GM12801 (cell line): ENCODE results near the gene CYB5R4.

Experiments
- CTCF ChIP-seq: IDR thresholded peaks from one replicate; pipeline ENCODE4 v1.5.1; 2011; ENCODE audit warnings: control low read depth; ENCODE audit not compliant: insufficient read length; ENCODE audit errors: extremely low read depth

The CYB5R4 gene

GRCh38 chr6:83867527-83868161 is 8.2 kb downstream of the CYB5R4 start:
- TF ChIP-seq CTCF: no peak

- TF ChIP-seq CTCF: no peak
These were observed 9.2 kb downstream of the CYB5R4 start for GRCh38 chr6:83868639-83869038.

GRCh38 chr6:83870649-83871048 is 11.2 kb downstream of the CYB5R4 start:
- TF ChIP-seq CTCF: no peak

GRCh38 chr6:83872386-83873118 is 13.1 kb downstream of the CYB5R4 start:
- no peak for TF ChIP-seq CTCF

- TF ChIP-seq CTCF: no peak
These were observed 14.4 kb downstream of the CYB5R4 start for GRCh38 chr6:83873869-83874268.

- TF ChIP-seq CTCF: no peak
These were observed 16.4 kb downstream of the CYB5R4 start for GRCh38 chr6:83875843-83876242.

GRCh38 chr6:83878902-83879644 is 19.6 kb downstream of the CYB5R4 start:
- TF ChIP-seq CTCF: no peak
